DOHH2 (cell line): ENCODE data around the gene TMEM174.

Experiments used
- H3F3A ChIP-seq: fragments of 200-600 bp; sonication (generic), shearing (Covaris generic); 2 replicates; pipeline ENCODE4 v1.6.0; 2016; ENCODE audit warnings: antibody characterized with exemption, mild to moderate bottlenecking; ENCODE audit not compliant: control insufficient read depth, insufficient read depth
- H3K27ac ChIP-seq: fragments of 200-600 bp; sonication (generic); 2 replicates; pipeline ENCODE4 v1.5.1; 2014; ENCODE audit warnings: low read depth, mild to moderate bottlenecking, low read length, moderate library complexity
- H3K27me3 ChIP-seq: fragments of 200-600 bp; sonication (generic); 2 replicates; pipeline ENCODE4 v1.6.1; 2014; ENCODE audit warnings: mild to moderate bottlenecking, low read length, mixed read lengths; ENCODE audit not compliant: control insufficient read depth
- H3K36me3 ChIP-seq: fragments of 200-600 bp; sonication (generic); 2 replicates; pipeline ENCODE4 v1.6.1; 2014; ENCODE audit warnings: mild to moderate bottlenecking, low read length, moderate library complexity, mixed read lengths; ENCODE audit not compliant: control insufficient read depth
- H3K4me1 ChIP-seq: fragments of 200-600 bp; sonication (generic); 2 replicates; pipeline ENCODE4 v1.6.1; 2014; ENCODE audit warnings: mild to moderate bottlenecking, low read length, mixed read lengths; ENCODE audit not compliant: control insufficient read depth
- H3K4me2 ChIP-seq: fragments of 200-600 bp; sonication (generic); 2 replicates; pipeline ENCODE4 v1.6.0; 2014; ENCODE audit warnings: mild to moderate bottlenecking, low read length, moderate library complexity
- H3K4me3 ChIP-seq: fragments of 200-600 bp; sonication (generic); 2 replicates; pipeline ENCODE4 v1.5.1; 2014; ENCODE audit warnings: mild to moderate bottlenecking, low read length, mixed read lengths
- H3K79me2 ChIP-seq: fragments of 200-600 bp; sonication (generic); 2 replicates; pipeline ENCODE4 v1.6.1; 2014; ENCODE audit warnings: mild to moderate bottlenecking, low read length, mixed read lengths; ENCODE audit not compliant: control insufficient read depth
- H3K9me2 ChIP-seq: fragments of 200-600 bp; sonication (generic); replicated peaks from 2 replicates; pipeline ENCODE4 v1.6.1; 2014; ENCODE audit warnings: mild to moderate bottlenecking, low read length, mixed read lengths; ENCODE audit not compliant: control insufficient read depth
- H3K9me3 ChIP-seq: fragments of 200-600 bp; sonication (generic); 2 replicates; pipeline ENCODE4 v1.6.1; 2014; ENCODE audit warnings: antibody characterized with exemption, low read length, mixed read lengths; ENCODE audit not compliant: control insufficient read depth, insufficient read depth
- H4K20me1 ChIP-seq: fragments of 200-600 bp; sonication (generic); 2 replicates; pipeline ENCODE4 v1.6.0; 2014; ENCODE audit warnings: low read depth, mild to moderate bottlenecking, antibody characterized with exemption, low read length, moderate library complexity; ENCODE audit not compliant: control insufficient read depth, insufficient read depth
- CTCF ChIP-seq: fragments of 200-600 bp; sonication (generic); IDR thresholded peaks from one replicate; pipeline ENCODE4 v1.5.1; 2014; ENCODE audit warnings: antibody characterized with exemption, mild to moderate bottlenecking, low read depth, low read length; ENCODE audit not compliant: poor library complexity, severe bottlenecking
- EZH2phosphoT487 ChIP-seq: fragments of 200-600 bp; sonication (generic); IDR thresholded peaks from 2 replicates; pipeline ENCODE4 v1.6.1; 2017; ENCODE audit warnings: borderline replicate concordance, mild to moderate bottlenecking, antibody characterized with exemption, low read length, moderate library complexity, mixed read lengths

TMEM174 gene

GRCh38 chr5:73139485-73139884, 33.5 kb upstream of the TMEM174 start:
- H3K36me3 ChIP-seq: no peaks in the 10 kb centered on the region
- H3K4me1 ChIP-seq: peaks cover 35% of the 10 kb centered on the region
- H3K79me2 ChIP-seq: no peaks in the 10 kb centered on the region
- no peaks in the 10 kb centered on the region for H3K9me3 ChIP-seq
- TF ChIP-seq CTCF: no peak
- TF ChIP-seq EZH2phosphoT487: no peak
- H3K9me2 ChIP-seq: no peaks in the 10 kb centered on the region
- H3K27ac ChIP-seq: no peak overlapping the region
- H3K4me3 ChIP-seq: no peak overlapping the region
- no peak overlapping the region for H3K4me2 ChIP-seq
- no peaks in the 10 kb centered on the region for H3F3A ChIP-seq
- no peaks in the 10 kb centered on the region for H3K27me3 ChIP-seq
- H4K20me1 ChIP-seq: no peaks in the 10 kb centered on the region

- no peaks in the 10 kb centered on the region for H3K27me3 ChIP-seq
- no peaks in the 10 kb centered on the region for H3K36me3 ChIP-seq
- H3K4me3 ChIP-seq: no peak overlapping the region
- TF ChIP-seq CTCF: no peak
- TF ChIP-seq EZH2phosphoT487: no peak
- no peaks in the 10 kb centered on the region for H3K79me2 ChIP-seq
- H3K4me1 ChIP-seq: peaks cover 27% of the 10 kb centered on the region
- H3F3A ChIP-seq: no peaks in the 10 kb centered on the region
- H4K20me1 ChIP-seq: no peaks in the 10 kb centered on the region
- H3K4me2 ChIP-seq: no peak overlapping the region
- H3K9me2 ChIP-seq: no peaks in the 10 kb centered on the region
- no peaks in the 10 kb centered on the region for H3K9me3 ChIP-seq
- no peak overlapping the region for H3K27ac ChIP-seq
Measured at GRCh38 chr5:73140801-73141200, 32.2 kb upstream of the TMEM174 start.

GRCh38 chr5:73142035-73142434, 31.0 kb upstream of the TMEM174 start:
- Histone ChIP-seq H3K27me3 (no peaks in the 10 kb centered on the region), H3K4me2 (no peak overlapping the region), H3K4me1 (peaks cover 15% of the 10 kb centered on the region), H3K4me3 (no peak overlapping the region), H3K36me3 (no peaks in the 10 kb centered on the region), H3K27ac (no peak overlapping the region), H3K9me3 (no peaks in the 10 kb centered on the region), H3K9me2 (no peaks in the 10 kb centered on the region), H4K20me1 (no peaks in the 10 kb centered on the region), H3F3A (no peaks in the 10 kb centered on the region), H3K79me2 (no peaks in the 10 kb centered on the region)
- TF ChIP-seq CTCF: no peak

GRCh38 chr5:73143716-73144115, 29.3 kb upstream of the TMEM174 start:
- H3K9me2 ChIP-seq: no peaks in the 10 kb centered on the region
- no peak overlapping the region for H3K27ac ChIP-seq
- no peak overlapping the region for H3K4me2 ChIP-seq
- no peaks in the 10 kb centered on the region for H3F3A ChIP-seq
- H3K4me3 ChIP-seq: no peak overlapping the region
- no peak for TF ChIP-seq CTCF
- no peak for TF ChIP-seq EZH2phosphoT487
- no peaks in the 10 kb centered on the region for H3K9me3 ChIP-seq
- peaks cover 8% of the 10 kb centered on the region for H3K4me1 ChIP-seq
- no peaks in the 10 kb centered on the region for H4K20me1 ChIP-seq
- no peaks in the 10 kb centered on the region for H3K79me2 ChIP-seq
- no peaks in the 10 kb centered on the region for H3K27me3 ChIP-seq
- H3K36me3 ChIP-seq: no peaks in the 10 kb centered on the region
